ELR (cell line): ENCODE results near the gene UBE2D2.

Source experiments
- DNase-seq: peaks from one replicate; pipeline ENCODE4 v3.0.0-alpha.2; 2015; ENCODE audit warnings: low read depth

UBE2D2 gene

GRCh38 chr5:139660923-139661814 lies 100.0 kb downstream of the UBE2D2 start:
- peak; percentile 96 for DNase-seq

GRCh38 chr5:139662617-139663016 lies 101.5 kb downstream of the UBE2D2 start:
- no peak for DNase-seq

- DNase-seq = no peak
Observed at GRCh38 chr5:139663207-139664085, 102.3 kb downstream of the UBE2D2 start.

- no peak for DNase-seq
Observed at GRCh38 chr5:139664086-139664693, 103.1 kb downstream of the UBE2D2 start.

GRCh38 chr5:139664727-139665351 lies 103.7 kb downstream of the UBE2D2 start:
- no peak for DNase-seq

- no peak for DNase-seq
Observed at GRCh38 chr5:139665626-139666025, 104.5 kb downstream of the UBE2D2 start.

- no peak for DNase-seq
Observed at GRCh38 chr5:139666551-139666950, 105.4 kb downstream of the UBE2D2 start.

GRCh38 chr5:139667001-139667729 lies 106.0 kb downstream of the UBE2D2 start:
- peak; percentile 67 for DNase-seq

- DNase-seq = peak; percentile 59
Observed at GRCh38 chr5:139667730-139668063, 106.6 kb downstream of the UBE2D2 start.

- DNase-seq = peak; percentile 64
Observed at GRCh38 chr5:139668064-139668880, 107.1 kb downstream of the UBE2D2 start.

- DNase-seq = no peak
Observed at GRCh38 chr5:139668924-139669661, 108.0 kb downstream of the UBE2D2 start.

GRCh38 chr5:139669662-139670368 lies 108.7 kb downstream of the UBE2D2 start:
- DNase-seq = no peak

- DNase-seq = no peak
Observed at GRCh38 chr5:139670369-139671095, 109.4 kb downstream of the UBE2D2 start.

GRCh38 chr5:139671096-139671841 lies 110.1 kb downstream of the UBE2D2 start:
- DNase-seq = no peak

GRCh38 chr5:139675213-139675612 lies 114.1 kb downstream of the UBE2D2 start:
- no peak for DNase-seq

- no peak for DNase-seq
Observed at GRCh38 chr5:139675825-139676224, 114.7 kb downstream of the UBE2D2 start.

GRCh38 chr5:139676406-139676805 lies 115.3 kb downstream of the UBE2D2 start:
- DNase-seq = no peak
